H1 (cell line): ENCODE results near the gene C21orf91. TPM values are rescaled to one million over a fixed set of nuclear protein-coding genes. Genes with fewer than 3 reads are reported as not detected.

Experiments
- CTCF ChIA-PET: fragments of 300-600 bp; sonication (Branson Sonifier 250); formaldehyde crosslinking; loops from one replicate; lab custom pipeline; 2021; ENCODE audit not compliant: partially characterized antibody; lab: Charles Lee
- POLR2A ChIA-PET: fragments of 300-600 bp; sonication (Branson Sonifier 250); formaldehyde crosslinking; loops from one replicate; lab custom pipeline; 2021; ENCODE audit warnings: inconsistent platforms; ENCODE audit not compliant: partially characterized antibody; lab: Charles Lee
- DNase-seq, 2 experiments: peaks; one replicate each; pipeline versions ENCODE4 v3.0.0 to v3.0.0-alpha.2; 2010 to 2022; ENCODE audit warnings: low spot score in 2 of 2, low read depth in 1 of 2, mixed read lengths in 1 of 2
- FAIRE-seq: peaks from 2 replicates; lab custom pipeline; 2011; peaks lifted over from hg19 to GRCh38; lab: Jason Lieb, UNC
- H2AFZ ChIP-seq: 2 replicates; pipeline ENCODE4 v1.8.1; 2012; ENCODE audit warnings: low read length, inconsistent platforms
- H2AK5ac ChIP-seq: 2 replicates; pipeline ENCODE4 v1.6.1; 2013; ENCODE audit warnings: low read depth, low read length
- H2BK120ac ChIP-seq: replicated peaks from 2 replicates; pipeline ENCODE3; 2013; ENCODE audit warnings: low read depth, low read length, inconsistent platforms
- H2BK12ac ChIP-seq: 2 replicates; pipeline ENCODE4 v1.6.1; 2013; ENCODE audit warnings: low read depth, low read length
- H2BK15ac ChIP-seq: 2 replicates; pipeline ENCODE4 v1.6.1; 2013; ENCODE audit warnings: low read length
- H2BK20ac ChIP-seq: 2 replicates; pipeline ENCODE4 v1.6.1; 2013; ENCODE audit warnings: low read length
- H2BK5ac ChIP-seq: 2 replicates; pipeline ENCODE4 v1.6.1; 2013; ENCODE audit warnings: low read depth, low read length
- H3K14ac ChIP-seq: 2 replicates; pipeline ENCODE4 v1.6.1; 2013; ENCODE audit warnings: inconsistent platforms; ENCODE audit not compliant: insufficient read length
- H3K18ac ChIP-seq: 2 replicates; pipeline ENCODE4 v1.6.1; 2013; ENCODE audit warnings: low read length; ENCODE audit errors: extremely low read depth
- H3K23ac ChIP-seq: 2 replicates; pipeline ENCODE4 v1.6.1; 2013; ENCODE audit warnings: inconsistent platforms; ENCODE audit not compliant: insufficient read length
- H3K23me2 ChIP-seq: 2 replicates; pipeline ENCODE4 v1.6.1; 2013; ENCODE audit warnings: low read depth, low read length
- H3K27ac ChIP-seq: 2 replicates; pipeline ENCODE4 v1.6.1; 2011; ENCODE audit warnings: low read depth, low read length, inconsistent platforms
- H3K27me3 ChIP-seq, 4 experiments: replicated peaks in 1 of 4; 1 replicate in 1 of 4; 2 replicates in 3 of 4; pipeline versions ENCODE4 v1.6.1 to v1.8.1; 2011 to 2013; ENCODE audit warnings: low read length in 3 of 4, mild to moderate bottlenecking in 3 of 4, inconsistent platforms in 2 of 4, mixed read lengths in 2 of 4, moderate library complexity in 1 of 4; ENCODE audit not compliant: control insufficient read depth in 3 of 4, insufficient read depth in 3 of 4; ENCODE audit errors: extremely low read depth in 1 of 4
- H3K36me3 ChIP-seq, 4 experiments: 2 replicates each; pipeline versions ENCODE4 v1.6.1 to v1.8.1; 2011 to 2013; ENCODE audit warnings: mild to moderate bottlenecking in 4 of 4, low read length in 3 of 4, moderate library complexity in 2 of 4, control low read depth in 1 of 4, inconsistent platforms in 1 of 4; ENCODE audit not compliant: insufficient read depth in 4 of 4, control insufficient read depth in 2 of 4
- H3K4ac ChIP-seq: replicated peaks from 2 replicates; pipeline ENCODE3; 2013; ENCODE audit warnings: low read length, low read depth, mixed read lengths, inconsistent platforms; ENCODE audit not compliant: insufficient read length
- H3K4me1 ChIP-seq, 4 experiments: replicated peaks in 1 of 4; 1 replicate in 1 of 4; 2 replicates in 3 of 4; pipeline versions ENCODE4 v1.6.1 to v1.8.1; 2011 to 2013; ENCODE audit warnings: low read length in 3 of 4, inconsistent platforms in 2 of 4, mixed read lengths in 1 of 4; ENCODE audit not compliant: insufficient read depth in 4 of 4, control insufficient read depth in 3 of 4
- H3K4me2 ChIP-seq, 2 experiments: 2 replicates each; pipeline versions ENCODE4 v1.6.1 to v1.8.1; 2011 to 2013; ENCODE audit warnings: low read depth in 2 of 2, low read length in 2 of 2, control low read depth in 1 of 2, inconsistent platforms in 1 of 2, mild to moderate bottlenecking in 1 of 2; ENCODE audit not compliant: insufficient read depth in 1 of 2
- H3K4me3 ChIP-seq, 4 experiments: fragments of 200-600, 300-600 bp in 1 of 4; sonication (generic), shearing (Covaris generic), sonication (Bioruptor Twin) in 1 of 4; 2 replicates each; pipeline versions ENCODE4 v1.5.1 to v1.8.1; 2011 to 2016; ENCODE audit warnings: low read length in 4 of 4, low read depth in 3 of 4, control low read depth in 2 of 4, inconsistent platforms in 2 of 4, mild to moderate bottlenecking in 2 of 4, mixed read lengths in 1 of 4, moderate library complexity in 1 of 4; ENCODE audit not compliant: insufficient read depth in 2 of 4; ENCODE audit errors: extremely low read depth in 1 of 4
- H3K56ac ChIP-seq: replicated peaks from 2 replicates; pipeline ENCODE3; 2013; ENCODE audit warnings: low read depth, mild to moderate bottlenecking, mixed read lengths, low read length, inconsistent platforms; ENCODE audit not compliant: insufficient read length
- H3K79me1 ChIP-seq: 2 replicates; pipeline ENCODE4 v1.6.1; 2013; ENCODE audit warnings: low read depth, low read length, control low read depth
- H3K79me2 ChIP-seq, 2 experiments: 2 replicates each; pipeline versions ENCODE4 v1.6.1 to v1.8.1; 2012 to 2013; ENCODE audit warnings: low read length in 2 of 2, mild to moderate bottlenecking in 2 of 2, inconsistent platforms in 1 of 2; ENCODE audit not compliant: insufficient read depth in 2 of 2, control insufficient read depth in 1 of 2
- H3K9ac ChIP-seq, 4 experiments: replicated peaks in 1 of 4; 1 replicate in 1 of 4; 2 replicates in 3 of 4; pipeline versions ENCODE4 v1.6.1 to v1.8.1; 2011 to 2013; ENCODE audit warnings: low read depth in 3 of 4, low read length in 3 of 4, control low read depth in 2 of 4, mild to moderate bottlenecking in 2 of 4, moderate library complexity in 2 of 4, inconsistent platforms in 1 of 4; ENCODE audit errors: extremely low read depth in 1 of 4
- H3K9me3 ChIP-seq, 2 experiments: 2 replicates each; pipeline versions ENCODE4 v1.6.1 to v1.8.1; 2012 to 2013; ENCODE audit warnings: mild to moderate bottlenecking in 2 of 2, moderate library complexity in 2 of 2, control low read depth in 1 of 2, inconsistent platforms in 1 of 2, low read depth in 1 of 2, low read length in 1 of 2, mixed read lengths in 1 of 2; ENCODE audit not compliant: insufficient read depth in 2 of 2
- H4K20me1 ChIP-seq, 2 experiments: replicated peaks in 1 of 2; 2 replicates each; pipeline versions ENCODE3 to v1.8.1; 2011 to 2013; ENCODE audit warnings: inconsistent platforms in 2 of 2, low read length in 2 of 2, mild to moderate bottlenecking in 1 of 2; ENCODE audit not compliant: insufficient read depth in 2 of 2, control insufficient read depth in 1 of 2
- H4K5ac ChIP-seq: 2 replicates; pipeline ENCODE4 v1.6.1; 2013; ENCODE audit warnings: low read length, low read depth, mixed read lengths, inconsistent platforms; ENCODE audit not compliant: insufficient read length
- H4K8ac ChIP-seq: 2 replicates; pipeline ENCODE4 v1.8.0; 2013; ENCODE audit warnings: mild to moderate bottlenecking, moderate library complexity, low read length, inconsistent platforms; ENCODE audit not compliant: insufficient read depth; ENCODE audit errors: extremely low read depth
- H4K91ac ChIP-seq: replicated peaks from 2 replicates; pipeline ENCODE3; 2013; ENCODE audit warnings: low read length, mixed read lengths, inconsistent platforms; ENCODE audit not compliant: insufficient read length
- ATF2 ChIP-seq: IDR thresholded peaks from 2 replicates; pipeline ENCODE4 v1.6.1; 2012; ENCODE audit warnings: low read length, inconsistent platforms
- ATF3 ChIP-seq: IDR thresholded peaks from 2 replicates; pipeline ENCODE4 v1.6.1; 2011; ENCODE audit warnings: low read depth, mild to moderate bottlenecking, low read length; ENCODE audit not compliant: insufficient read depth
- CREB1 ChIP-seq: IDR thresholded peaks from 2 replicates; pipeline ENCODE4 v1.6.1; 2012; ENCODE audit warnings: inconsistent platforms
- EP300 ChIP-seq, 2 experiments: IDR thresholded peaks; 1 replicate in 1 of 2; 2 replicates in 1 of 2; pipeline ENCODE4 v1.6.1; 2011 to 2012; ENCODE audit warnings: low read depth in 2 of 2, low read length in 2 of 2, mild to moderate bottlenecking in 2 of 2, borderline replicate concordance in 1 of 2, inconsistent platforms in 1 of 2, moderate library complexity in 1 of 2
- FOSL1 ChIP-seq: IDR thresholded peaks from 2 replicates; pipeline ENCODE4 v1.6.1; 2011; ENCODE audit warnings: mild to moderate bottlenecking, low read depth, low read length, moderate library complexity; ENCODE audit not compliant: insufficient read depth
- HDAC6 ChIP-seq: IDR thresholded peaks from one replicate; pipeline ENCODE4 v1.7.1; 2012; ENCODE audit warnings: low read depth, mild to moderate bottlenecking, inconsistent platforms, low read length, moderate library complexity
- JUND ChIP-seq: IDR thresholded peaks from 2 replicates; pipeline ENCODE4 v1.6.1; 2011; ENCODE audit warnings: mild to moderate bottlenecking, improper control_type of control experiment, low read length
- NRF1 ChIP-seq: IDR thresholded peaks from 2 replicates; pipeline ENCODE4 v1.6.1; 2011; ENCODE audit warnings: mild to moderate bottlenecking, low read depth, low read length, improper control_type of control experiment
- POLR2A ChIP-seq, 2 experiments: IDR thresholded peaks; 1 replicate in 1 of 2; 2 replicates in 1 of 2; pipeline ENCODE4 v1.6.1; 2011; ENCODE audit warnings: low read depth in 2 of 2, low read length in 2 of 2, mild to moderate bottlenecking in 2 of 2; ENCODE audit errors: control extremely low read depth in 1 of 2
- RBBP5 ChIP-seq: IDR thresholded peaks from 2 replicates; pipeline ENCODE4 v1.7.1; 2012; ENCODE audit warnings: low read depth, mild to moderate bottlenecking, inconsistent platforms, low read length, moderate library complexity, borderline replicate concordance
- SAP30 ChIP-seq: fragments of 300-600 bp; sonication (generic); IDR thresholded peaks from 2 replicates; pipeline ENCODE4 v1.7.1; 2012; ENCODE audit warnings: low read length, moderate library complexity, mild to moderate bottlenecking, inconsistent platforms; ENCODE audit not compliant: insufficient read depth, insufficient replicate concordance
- TBP ChIP-seq: IDR thresholded peaks from 2 replicates; pipeline ENCODE4 v1.6.1; 2011; ENCODE audit warnings: low read depth, low read length, improper control_type of control experiment
- WGBS, 2 experiments: shearing (Covaris generic) in 1 of 2; methylation state at CpG; one replicate each; pipeline versions ENCODE4 v1.1.6 to v1.1.7; 2013 to 2015; ENCODE audit warnings: low lambda C conversion rate in 2 of 2, mixed read lengths in 2 of 2, inconsistent platforms in 1 of 2, low coverage in 1 of 2, missing lambda C conversion rate in 1 of 2; ENCODE audit not compliant: insufficient replicate concordance in 2 of 2, insufficient coverage in 1 of 2, insufficient read length in 1 of 2; ENCODE audit errors: extremely low coverage in 1 of 2, missing lambda C conversion rate in 1 of 2; 5-methylcytosine and 5-hydroxymethylcytosine counted together
- polyA plus RNA-seq, 7 experiments: library from polyadenylated mRNA; depleted of rRNA in 3 of 7; stranded (reverse) in 5 of 7; unstranded in 2 of 7; fragments of >200 nt in 5 of 7; fragments of 200-250 nt in 2 of 7; gene quantifications; 1 replicate in 5 of 7; 2 replicates in 1 of 7; 4 replicates in 1 of 7; pipeline versions ENCODE4 v1.2.1 to v1.2.3, GENCODE V29; 2011 to 2013; ENCODE audit warnings: missing spikeins in 2 of 7, mixed read lengths in 2 of 7
- total RNA-seq: library from RNA; stranded (reverse); fragmentation: NEBNext Ultra II Directional; extraction: Animal tissue kit (Norgen Biotek cat#: 25700); gene quantifications from 2 replicates; pipeline ENCODE4 v1.2.1, GENCODE V29; 2021

The C21orf91 gene
- total and polyA plus RNA-seq, 2 of the 8 experiments (the other 6 are each of a cell fraction or from before 2014, with no cell fraction given) = 4.9 to 33.6 TPM

- DNase-seq (no peak), FAIRE-seq (no peak)
- H4K5ac ChIP-seq = no peak overlapping the region
- no peaks in the 10 kb centered on the region; the same call in 1 of the 2 replicates for H3K23me2 ChIP-seq
- H3K14ac ChIP-seq = no peak overlapping the region
- H2BK15ac ChIP-seq = no peak overlapping the region
- no peak overlapping the region for H2BK12ac ChIP-seq
- no peak overlapping the region for H3K56ac ChIP-seq
- peaks cover 2% of the 10 kb centered on the region; the same call in 1 of the 2 replicates for H3K79me1 ChIP-seq
- no peak overlapping the region for H4K91ac ChIP-seq
- ChIA-PET CTCF (interaction anchor here (0.6 to 2.2 kb wide), 2 partner anchors 111 to 112 kb away, joined by 3 to 13 read pairs; no protein-coding TSS in a partner anchor), POLR2A (interaction anchor here (1.3 to 1.7 kb wide), 3 partner anchors 9 to 30 kb away, joined by 4 read pairs; no protein-coding TSS in a partner anchor)
- H3K9me3 ChIP-seq = peaks cover 9 to 17% of the 10 kb centered on the region in 2 experiments
- H4K8ac ChIP-seq = no peak overlapping the region
- H2BK20ac ChIP-seq = no peak overlapping the region
- H2AFZ ChIP-seq = no peak overlapping the region
- H3K23ac ChIP-seq = no peak overlapping the region
- H3K79me2 ChIP-seq = peaks cover 2 to 25% of the 10 kb centered on the region in 2 experiments; a peak in 2 of 4 replicates
- peaks cover 12 to 78% (median 45%) of the 10 kb centered on the region in 4 experiments for H3K36me3 ChIP-seq
- no peak overlapping the region for H3K4me2 ChIP-seq
- no peak overlapping the region for H3K4me3 ChIP-seq
- H2BK120ac ChIP-seq = no peak overlapping the region
- H3K9ac ChIP-seq = no peak overlapping the region
- no peak overlapping the region for H2BK5ac ChIP-seq
- no peak overlapping the region for H3K4ac ChIP-seq
- H2AK5ac ChIP-seq = no peak overlapping the region
- no peaks in the 10 kb centered on the region; a peak in 1 of 7 replicates for H3K4me1 ChIP-seq
- H3K27ac ChIP-seq = no peak overlapping the region
- H4K20me1 ChIP-seq = no peaks in the 10 kb centered on the region
- H3K27me3 ChIP-seq = no peaks in the 10 kb centered on the region
- WGBS, 2 experiments = 84% methylated on average over 2 of the region's 2 CpGs; no CpG with 5 or more reads in 1 of the 2 experiments
- no peak overlapping the region for H3K18ac ChIP-seq
- TF ChIP-seq EP300 (IDR thresholded peaks at IDR 0.05; ENCODE audit: borderline replicate concordance in 1 of 2, low read depth in 2 of 2, low read length in 2 of 2) (no peak), ATF3 (no peak), RBBP5 (no peak), JUND (no peak), POLR2A (IDR thresholded peaks at IDR 0.05; ENCODE audit: control extremely low read depth in 1 of 2, low read depth in 2 of 2, low read length in 2 of 2) (no peak), SAP30 (no peak), NRF1 (no peak), HDAC6 (no peak), TBP (no peak), CREB1 (no peak), ATF2 (no peak), FOSL1 (no peak)
Measured at GRCh38 chr21:17813353-17813752, 5.8 kb downstream of the C21orf91 start.
